GM23248 (cell line): ENCODE results near the gene PLEKHH3.

ENCODE experiments used
- EZH2 ChIP-seq: fragments of 200-600 bp; sonication (generic); IDR thresholded peaks from 2 replicates; pipeline ENCODE4 v1.6.1; 2018; ENCODE audit warnings: antibody characterized with exemption, mild to moderate bottlenecking; ENCODE audit not compliant: insufficient read depth, poor library complexity, severe bottlenecking
- EZH2phosphoT487 ChIP-seq: fragments of 200-600 bp; sonication (generic); IDR thresholded peaks from 2 replicates; pipeline ENCODE4 v1.6.1; 2018; ENCODE audit warnings: antibody characterized with exemption, moderate library complexity, mild to moderate bottlenecking, low read depth; ENCODE audit not compliant: insufficient read depth

- TF ChIP-seq EZH2phosphoT487 (no peak), EZH2 (no peak)
Observed at GRCh38 chr17:42692489-42692888, 15.7 kb upstream of the PLEKHH3 start.
